K562 (cell line): ENCODE results near the gene METAP1. TPM values are rescaled to one million over a fixed set of nuclear protein-coding genes. Genes with fewer than 3 reads are reported as not detected.

Experiments used
- ARID4B ChIP-seq: sonication (generic); formaldehyde crosslinking; IDR thresholded peaks from 2 replicates; pipeline ENCODE4 v1.8.0; 2022; ENCODE audit warnings: mild to moderate bottlenecking, missing genetic modification reagents
- DLX4 ChIP-seq: fragments of 250-450 bp; sonication (Bioruptor Pico); IDR thresholded peaks from 2 replicates; pipeline ENCODE4 v1.6.1; 2021; ENCODE audit warnings: mild to moderate bottlenecking
- ELK1 ChIP-seq: sonication (generic); formaldehyde crosslinking; IDR thresholded peaks from 2 replicates; pipeline ENCODE4 v1.8.1; 2022; ENCODE audit warnings: missing genetic modification reagents
- ERF ChIP-seq: fragments of 450-650 bp; formaldehyde crosslinking; IDR thresholded peaks from 2 replicates; pipeline ENCODE4 v1.4.0; 2020; ENCODE audit warnings: mild to moderate bottlenecking, mixed read lengths
- ETS1 ChIP-seq: conservative IDR thresholded peaks from 2 replicates; pipeline ENCODE4 v1.6.1; 2011; ENCODE audit warnings: low read depth, mild to moderate bottlenecking, low read length; ENCODE audit not compliant: control insufficient read depth
- GATAD2A ChIP-seq: fragments of 450-650 bp; IDR thresholded peaks from 2 replicates; pipeline ENCODE4 v1.6.1; 2017
- KAT2B ChIP-seq: IDR thresholded peaks from one replicate; pipeline ENCODE4 v1.6.1; 2012; ENCODE audit warnings: low read depth, mild to moderate bottlenecking, control low read depth, inconsistent platforms, low read length, moderate library complexity
- PATZ1 ChIP-seq: fragments of 250-450 bp; sonication (Bioruptor Pico); IDR thresholded peaks from 2 replicates; pipeline ENCODE4 v1.5.0; 2020; ENCODE audit warnings: mild to moderate bottlenecking, borderline replicate concordance
- THRB ChIP-seq: fragments of 450-650 bp; formaldehyde crosslinking; conservative IDR thresholded peaks from 2 replicates; pipeline ENCODE4 v1.4.0; 2022; ENCODE audit warnings: mild to moderate bottlenecking, missing genetic modification characterization
- YBX1 ChIP-seq: fragments of 450-650 bp; IDR thresholded peaks from 2 replicates; pipeline ENCODE4 v1.7.1; 2016; ENCODE audit warnings: mild to moderate bottlenecking
- ZBED1 ChIP-seq: IDR thresholded peaks from 2 replicates; pipeline ENCODE4 v1.6.1; 2014
- ZC3H11A ChIP-seq: IDR thresholded peaks from 2 replicates; pipeline ENCODE4 v1.6.1; 2012; ENCODE audit warnings: low read depth, low read length, improper control_type of control experiment
- ZFP30 ChIP-seq: fragments of 250-450 bp; sonication (Bioruptor Pico); IDR thresholded peaks from 2 replicates; pipeline ENCODE4 v1.8.0; 2022; ENCODE audit warnings: moderate library complexity, mild to moderate bottlenecking, inconsistent platforms, borderline replicate concordance
- ZNF280B ChIP-seq: fragments of 250-450 bp; sonication (Bioruptor Pico); IDR thresholded peaks from 2 replicates; pipeline ENCODE4 v1.5.1; 2021; ENCODE audit warnings: mild to moderate bottlenecking
- polyA plus RNA-seq, 8 experiments: library from polyadenylated mRNA; depleted of rRNA in 4 of 8; stranded (reverse) in 5 of 8; unstranded in 3 of 8; fragments of >200 nt; fragmentation: Nextera tagmentation in 2 of 8; fragmentation: Illumina TruSeq in 1 of 8; extraction: Ambion mirVana in 2 of 8; extraction: Trizol in 1 of 8; gene quantifications; 2 replicates each; pipeline versions ENCODE4 v1.2.1 to v1.2.3, GENCODE V29; 2011 to 2014; ENCODE audit warnings: inconsistent platforms in 1 of 8, missing spikeins in 1 of 8
- total RNA-seq, 7 experiments: library from RNA; depleted of rRNA in 6 of 7; stranded (reverse); fragments of >200 nt in 6 of 7; fragmentation: Illumina TruSeq in 2 of 7; extraction: Trizol in 2 of 7; gene quantifications; 2 replicates each; pipeline versions ENCODE4 v1.2.1 to v1.2.3, GENCODE V29; 2011 to 2021; ENCODE audit warnings: low replicate concordance in 1 of 7

The METAP1 gene
- total and polyA plus RNA-seq, 9 of the 15 experiments (the other 6 are each of a cell fraction or from before 2014, with no cell fraction given): 31.4 to 77.6 (median 59.5) TPM

- no peak; the same call in 1 of the 2 replicates for TF ChIP-seq ARID4B (CRISPR knock-in tag)
- no peak for TF ChIP-seq KAT2B
- no peak for TF ChIP-seq THRB (CRISPR knock-in tag)
- no peak for TF ChIP-seq ELK1
- TF ChIP-seq ZFP30 (CRISPR knock-in tag): no peak
- TF ChIP-seq ETS1: no peak
- TF ChIP-seq ERF (CRISPR knock-in tag): no peak
- TF ChIP-seq ZNF280B: no peak
- no peak for TF ChIP-seq ZBED1
- no peak for TF ChIP-seq DLX4 (CRISPR knock-in tag)
- no peak for TF ChIP-seq YBX1
- no peak for TF ChIP-seq ZC3H11A
- no peak for TF ChIP-seq PATZ1 (CRISPR knock-in tag)
- TF ChIP-seq GATAD2A: no peak
Observed at GRCh38 chr4:99088481-99089365, 93.2 kb downstream of the METAP1 start, which contains the start of gene ADH5 (continued).
